GM12892 (cell line): ENCODE data around the gene AP2M1.

Experiments used
- POLR2A ChIP-seq: IDR thresholded peaks from 2 replicates; pipeline ENCODE4 v1.6.1; 2011; ENCODE audit warnings: low read depth, low read length, control low read depth
- POLR2AphosphoS5 ChIP-seq: IDR thresholded peaks from 2 replicates; pipeline ENCODE4 v1.6.1; 2011; ENCODE audit warnings: low read depth, low read length, control low read depth
- TAF1 ChIP-seq: IDR thresholded peaks from 2 replicates; pipeline ENCODE4 v1.6.1; 2011; ENCODE audit warnings: low read depth, mild to moderate bottlenecking, control low read depth, low read length, borderline replicate concordance

- no peak; the same call in 1 of the 2 replicates for TF ChIP-seq POLR2A
- no peak for TF ChIP-seq TAF1
- no peak for TF ChIP-seq POLR2AphosphoS5
Observed at GRCh38 chr3:184183679-184184078, 9.0 kb downstream of the AP2M1 start.
